Mammary epithelial cell (primary cell): ENCODE measurements around the gene COL8A2.

Experiments
- EZH2 ChIP-seq: IDR thresholded peaks from 2 replicates; pipeline ENCODE4 v1.6.1; 2012; ENCODE audit warnings: low read length, inconsistent platforms, borderline replicate concordance
- TF ChIP-seq, protein P1 (sequence below), 2 donors: IDR thresholded peaks in 1 of 2; conservative IDR thresholded peaks in 1 of 2; 2 replicates each; pipeline ENCODE4 v1.5.1; 2011 to 2012; ENCODE audit warnings: inconsistent platforms in 2 of 2, low read length in 2 of 2, mild to moderate bottlenecking in 2 of 2, control low read depth in 1 of 2, low read depth in 1 of 2; ENCODE audit not compliant: insufficient read depth in 1 of 2; ENCODE audit errors: extremely low read depth in 1 of 2

DNA sequence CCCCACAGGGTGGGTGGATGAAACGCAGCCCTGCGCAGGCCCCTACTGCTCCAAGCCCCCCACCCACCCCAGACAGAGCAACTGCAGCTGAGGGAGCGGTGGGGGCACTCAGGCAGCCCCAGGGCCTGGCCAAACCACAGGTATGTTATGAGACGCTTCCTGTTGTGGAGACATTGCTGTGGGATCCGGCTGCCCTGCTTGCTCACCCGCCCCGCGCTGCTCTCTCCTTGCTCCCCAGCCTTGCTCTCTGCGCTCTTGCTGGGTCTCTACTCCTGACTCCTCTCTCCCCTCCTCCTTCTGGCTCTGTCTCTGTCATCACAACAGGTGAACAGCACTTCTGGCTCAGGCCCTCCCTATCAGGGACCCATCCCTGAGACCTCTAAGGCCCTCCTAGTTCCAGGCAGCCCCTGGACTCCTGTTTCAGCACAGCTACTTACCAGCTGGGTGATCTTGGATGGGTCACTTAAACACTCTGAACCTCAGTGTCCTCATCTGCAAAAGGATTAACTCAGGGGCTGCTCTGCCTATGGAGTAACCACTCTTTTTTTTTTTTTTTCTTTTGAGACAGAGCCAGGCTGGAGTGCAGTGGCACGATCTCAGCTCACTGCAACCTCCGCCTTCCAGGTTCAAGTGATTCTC is 15.9 kb downstream of the COL8A2 start:
- TF ChIP-seq, protein P1, sequence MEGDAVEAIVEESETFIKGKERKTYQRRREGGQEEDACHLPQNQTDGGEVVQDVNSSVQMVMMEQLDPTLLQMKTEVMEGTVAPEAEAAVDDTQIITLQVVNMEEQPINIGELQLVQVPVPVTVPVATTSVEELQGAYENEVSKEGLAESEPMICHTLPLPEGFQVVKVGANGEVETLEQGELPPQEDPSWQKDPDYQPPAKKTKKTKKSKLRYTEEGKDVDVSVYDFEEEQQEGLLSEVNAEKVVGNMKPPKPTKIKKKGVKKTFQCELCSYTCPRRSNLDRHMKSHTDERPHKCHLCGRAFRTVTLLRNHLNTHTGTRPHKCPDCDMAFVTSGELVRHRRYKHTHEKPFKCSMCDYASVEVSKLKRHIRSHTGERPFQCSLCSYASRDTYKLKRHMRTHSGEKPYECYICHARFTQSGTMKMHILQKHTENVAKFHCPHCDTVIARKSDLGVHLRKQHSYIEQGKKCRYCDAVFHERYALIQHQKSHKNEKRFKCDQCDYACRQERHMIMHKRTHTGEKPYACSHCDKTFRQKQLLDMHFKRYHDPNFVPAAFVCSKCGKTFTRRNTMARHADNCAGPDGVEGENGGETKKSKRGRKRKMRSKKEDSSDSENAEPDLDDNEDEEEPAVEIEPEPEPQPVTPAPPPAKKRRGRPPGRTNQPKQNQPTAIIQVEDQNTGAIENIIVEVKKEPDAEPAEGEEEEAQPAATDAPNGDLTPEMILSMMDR (conservative IDR thresholded peaks at IDR 0.05 in 1 of 2, IDR thresholded peaks at IDR 0.05 in 1 of 2; ENCODE audit: extremely low read depth in 1 of 2, insufficient read depth in 1 of 2, low read depth in 1 of 2, low read length in 2 of 2) = no peak
- TF ChIP-seq EZH2 = no peak
